Ishikawa (cell line): Measurements from ENCODE around the gene PLEKHA7.

Experiments used
- CEBPB ChIP-seq: IDR thresholded peaks from 2 replicates; pipeline ENCODE4 v1.6.1; 2012
- CREB1 ChIP-seq: IDR thresholded peaks from 2 replicates; pipeline ENCODE4 v1.6.1; 2012; ENCODE audit warnings: low read depth
- EGR1 ChIP-seq: IDR thresholded peaks from 2 replicates; pipeline ENCODE4 v1.6.1; 2012
- EP300 ChIP-seq: IDR thresholded peaks from 2 replicates; pipeline ENCODE4 v1.6.1; 2012; ENCODE audit warnings: borderline replicate concordance
- FOXM1 ChIP-seq: IDR thresholded peaks from 2 replicates; pipeline ENCODE4 v1.6.1; 2012; ENCODE audit warnings: low read depth, borderline replicate concordance
- MAX ChIP-seq: IDR thresholded peaks from 2 replicates; pipeline ENCODE4 v1.6.1; 2012
- NFIC ChIP-seq: IDR thresholded peaks from 2 replicates; pipeline ENCODE4 v1.6.1; 2012
- RAD21 ChIP-seq: IDR thresholded peaks from 2 replicates; pipeline ENCODE4 v1.6.1; 2012; ENCODE audit warnings: low read depth
- REST ChIP-seq: IDR thresholded peaks from 2 replicates; pipeline ENCODE4 v1.6.1; 2012; ENCODE audit warnings: low read depth, mild to moderate bottlenecking
- TAF1 ChIP-seq: IDR thresholded peaks from 2 replicates; pipeline ENCODE4 v1.6.1; 2012; ENCODE audit warnings: low read depth, mild to moderate bottlenecking
- TCF12 ChIP-seq: IDR thresholded peaks from 2 replicates; pipeline ENCODE4 v1.6.1; 2012; ENCODE audit warnings: low read depth
- TEAD4 ChIP-seq: IDR thresholded peaks from 2 replicates; pipeline ENCODE4 v1.6.1; 2012
- USF1 ChIP-seq: IDR thresholded peaks from 2 replicates; pipeline ENCODE4 v1.6.1; 2012
- YY1 ChIP-seq: IDR thresholded peaks from 2 replicates; pipeline ENCODE4 v1.6.1; 2012; ENCODE audit warnings: low read depth
- ZBTB7A ChIP-seq: IDR thresholded peaks from 2 replicates; pipeline ENCODE4 v1.6.1; 2012; ENCODE audit warnings: low read depth

The PLEKHA7 gene

GRCh38 chr11:16764888-16765287 is 249.3 kb downstream of the PLEKHA7 start:
- TF ChIP-seq NFIC (no peak), TCF12 (no peak), EGR1 (no peak), TEAD4 (no peak), USF1 (no peak), ZBTB7A (no peak), RAD21 (no peak), TAF1 (no peak), EP300 (no peak), YY1 (no peak), MAX (no peak), CEBPB (no peak), CREB1 (no peak)

GRCh38 chr11:16763746-16764145 is 250.5 kb downstream of the PLEKHA7 start:
- no peak for TF ChIP-seq MAX
- no peak for TF ChIP-seq TEAD4
- TF ChIP-seq EGR1, result no peak
- TF ChIP-seq NFIC, result no peak
- TF ChIP-seq USF1, result no peak
- no peak for TF ChIP-seq RAD21
- no peak for TF ChIP-seq TCF12
- no peak for TF ChIP-seq ZBTB7A
- TF ChIP-seq YY1, result no peak
- no peak for TF ChIP-seq FOXM1
- TF ChIP-seq REST, result no peak
- TF ChIP-seq CREB1, result no peak
- TF ChIP-seq TAF1, result no peak
- no peak for TF ChIP-seq CEBPB
- TF ChIP-seq EP300, result no peak

GRCh38 chr11:16759857-16760508 is 254.2 kb downstream of the PLEKHA7 start:
- no peak for TF ChIP-seq RAD21
- no peak for TF ChIP-seq CEBPB
- TF ChIP-seq REST, result no peak
- TF ChIP-seq NFIC, result no peak
- no peak for TF ChIP-seq FOXM1
- no peak for TF ChIP-seq TCF12
- TF ChIP-seq TAF1, result no peak
- TF ChIP-seq TEAD4, result no peak
- TF ChIP-seq USF1, result no peak
- no peak for TF ChIP-seq EP300
- TF ChIP-seq EGR1, result no peak
- no peak for TF ChIP-seq MAX

GRCh38 chr11:16758382-16759024 is 255.7 kb downstream of the PLEKHA7 start:
- no peak for TF ChIP-seq USF1
- no peak for TF ChIP-seq REST
- no peak for TF ChIP-seq EGR1
- TF ChIP-seq YY1, result no peak
- no peak for TF ChIP-seq TEAD4
- no peak for TF ChIP-seq MAX
- TF ChIP-seq EP300, result no peak
- TF ChIP-seq TCF12, result no peak
- no peak for TF ChIP-seq NFIC
